ENCODE results near the gene PLCB1. TPM values are rescaled to one million over a fixed set of nuclear protein-coding genes. Genes with fewer than 3 reads are reported as not detected.
A peak's percentile ranks its signal among the peaks of the same experiment; 100 is the strongest.

The PLCB1 gene
- polyA plus RNA-seq, 1 experiment: 16.4 TPM

DNA sequence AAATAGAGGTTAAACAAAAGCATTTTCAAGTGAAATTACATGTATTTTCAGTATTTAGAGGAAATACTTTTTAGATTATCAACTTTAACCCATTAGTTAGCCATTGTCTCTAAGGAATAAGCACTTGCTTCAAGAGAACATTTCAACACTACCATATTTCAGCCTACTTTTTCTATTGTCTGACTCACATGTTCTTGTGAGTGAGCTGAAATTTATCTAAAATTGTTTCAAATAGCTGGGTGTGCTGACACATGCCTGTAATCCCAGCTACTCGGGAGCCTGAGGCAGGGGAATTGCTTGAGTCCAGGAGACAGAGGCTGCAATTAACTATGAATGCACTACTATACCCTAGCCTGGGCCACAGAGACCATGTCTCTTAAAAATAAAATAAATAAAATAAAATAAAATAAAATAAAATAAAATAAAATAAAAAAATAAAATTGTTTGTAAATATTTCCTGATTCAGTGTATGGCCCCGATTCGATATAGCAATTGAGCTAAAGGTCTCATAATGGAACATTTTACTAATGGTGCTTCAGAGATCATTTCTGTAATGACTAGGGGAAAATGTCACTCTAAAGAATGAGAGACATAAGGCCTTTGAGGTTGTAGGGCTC is 612.3 kb downstream of the PLCB1 start:
- Histone ChIP-seq H3K27me3 (ENCODE audit: control insufficient read depth, insufficient read depth, low read length) (no peaks in the 10 kb centered on the region), H3K4me3 (ENCODE audit: low read depth, low read length) (no peak overlapping the region), H3K9me3 (ENCODE audit: control insufficient read depth, insufficient read depth, low read length) (no peaks in the 10 kb centered on the region), H3K27ac (ENCODE audit: low read depth, low read length) (no peak overlapping the region)
- POLR2A ChIA-PET: no interaction called here
- DNase-seq (ENCODE audit: low read depth, low spot score): no peak
- CTCF ChIA-PET: interaction anchor here (0.9 to 1.3 kb wide), 2 partner anchors 22 to 109 kb away, joined by 3 read pairs; no protein-coding TSS in a partner anchor
- TF ChIP-seq, protein P1, sequence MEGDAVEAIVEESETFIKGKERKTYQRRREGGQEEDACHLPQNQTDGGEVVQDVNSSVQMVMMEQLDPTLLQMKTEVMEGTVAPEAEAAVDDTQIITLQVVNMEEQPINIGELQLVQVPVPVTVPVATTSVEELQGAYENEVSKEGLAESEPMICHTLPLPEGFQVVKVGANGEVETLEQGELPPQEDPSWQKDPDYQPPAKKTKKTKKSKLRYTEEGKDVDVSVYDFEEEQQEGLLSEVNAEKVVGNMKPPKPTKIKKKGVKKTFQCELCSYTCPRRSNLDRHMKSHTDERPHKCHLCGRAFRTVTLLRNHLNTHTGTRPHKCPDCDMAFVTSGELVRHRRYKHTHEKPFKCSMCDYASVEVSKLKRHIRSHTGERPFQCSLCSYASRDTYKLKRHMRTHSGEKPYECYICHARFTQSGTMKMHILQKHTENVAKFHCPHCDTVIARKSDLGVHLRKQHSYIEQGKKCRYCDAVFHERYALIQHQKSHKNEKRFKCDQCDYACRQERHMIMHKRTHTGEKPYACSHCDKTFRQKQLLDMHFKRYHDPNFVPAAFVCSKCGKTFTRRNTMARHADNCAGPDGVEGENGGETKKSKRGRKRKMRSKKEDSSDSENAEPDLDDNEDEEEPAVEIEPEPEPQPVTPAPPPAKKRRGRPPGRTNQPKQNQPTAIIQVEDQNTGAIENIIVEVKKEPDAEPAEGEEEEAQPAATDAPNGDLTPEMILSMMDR (IDR thresholded peaks at IDR 0.05; ENCODE audit: low read depth, low read length): no peak

DNA sequence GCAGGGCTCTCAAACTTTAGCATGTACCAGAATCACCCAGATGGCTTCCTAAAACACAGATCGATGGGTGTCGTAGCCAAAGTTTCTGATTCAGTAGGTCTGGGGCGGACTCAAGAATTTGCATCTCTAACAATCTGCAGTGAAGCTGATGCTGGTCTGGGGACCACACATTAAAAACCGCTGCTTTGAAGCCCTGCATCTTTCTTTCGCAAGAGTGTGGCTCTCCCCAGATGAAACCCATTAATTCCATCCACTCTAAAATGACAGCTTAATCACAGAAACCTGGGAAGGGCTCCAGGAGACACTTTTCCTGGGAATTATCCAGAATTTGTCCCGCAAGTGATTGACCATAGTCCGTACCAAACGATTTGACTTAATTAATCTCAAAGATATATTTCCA is 617.0 kb downstream of the PLCB1 start:
- TF ChIP-seq, protein P1 (IDR thresholded peaks at IDR 0.05; ENCODE audit: low read depth, low read length): no peak
- no peaks in the 10 kb centered on the region for H3K9me3 ChIP-seq (ENCODE audit: control insufficient read depth, insufficient read depth, low read length)
- CTCF ChIA-PET: interaction anchor here (0.6 to 3.0 kb wide), 13 partner anchors 9 to 847 kb away, joined by 3 to 34 read pairs (median 4); no protein-coding TSS in a partner anchor
- no peak overlapping the region for H3K27ac ChIP-seq (ENCODE audit: low read depth, low read length)
- H3K27me3 ChIP-seq (ENCODE audit: control insufficient read depth, insufficient read depth, low read length): no peaks in the 10 kb centered on the region
- POLR2A ChIA-PET: no interaction called here
- no peak overlapping the region for H3K4me3 ChIP-seq (ENCODE audit: low read depth, low read length)
- no peak for DNase-seq (ENCODE audit: low read depth, low spot score)

DNA sequence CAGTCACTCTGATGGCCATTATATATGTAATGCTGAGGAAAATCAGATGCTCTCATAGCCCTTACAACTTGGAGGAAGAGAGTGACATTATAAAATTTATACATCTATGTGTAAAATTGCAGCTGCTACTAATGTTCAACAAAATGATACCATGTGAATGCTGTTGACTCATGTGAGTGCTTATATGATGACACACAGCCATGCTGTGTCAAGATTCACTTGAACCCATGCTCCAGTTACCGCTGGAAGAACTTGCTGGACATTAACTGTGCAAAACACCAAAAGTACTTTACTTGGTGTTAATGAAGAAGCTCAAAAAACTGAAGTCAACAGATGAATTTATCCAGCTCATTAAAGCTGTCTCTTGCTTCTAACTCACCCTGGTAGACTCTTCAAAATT is 617.9 kb downstream of the PLCB1 start:
- DNase-seq (ENCODE audit: low read depth, low spot score): no peak
- no peak overlapping the region for H3K4me3 ChIP-seq (ENCODE audit: low read depth, low read length)
- no peaks in the 10 kb centered on the region for H3K27me3 ChIP-seq (ENCODE audit: control insufficient read depth, insufficient read depth, low read length)
- TF ChIP-seq, protein P1 (IDR thresholded peaks at IDR 0.05; ENCODE audit: low read depth, low read length): no peak
- no peak overlapping the region for H3K27ac ChIP-seq (ENCODE audit: low read depth, low read length)
- no peaks in the 10 kb centered on the region for H3K9me3 ChIP-seq (ENCODE audit: control insufficient read depth, insufficient read depth, low read length)
- CTCF ChIA-PET: interaction anchor here (0.6 to 3.0 kb wide), 21 partner anchors 8 to 862 kb away, joined by 3 to 34 read pairs (median 4); no protein-coding TSS in a partner anchor
- POLR2A ChIA-PET: no interaction called here

DNA sequence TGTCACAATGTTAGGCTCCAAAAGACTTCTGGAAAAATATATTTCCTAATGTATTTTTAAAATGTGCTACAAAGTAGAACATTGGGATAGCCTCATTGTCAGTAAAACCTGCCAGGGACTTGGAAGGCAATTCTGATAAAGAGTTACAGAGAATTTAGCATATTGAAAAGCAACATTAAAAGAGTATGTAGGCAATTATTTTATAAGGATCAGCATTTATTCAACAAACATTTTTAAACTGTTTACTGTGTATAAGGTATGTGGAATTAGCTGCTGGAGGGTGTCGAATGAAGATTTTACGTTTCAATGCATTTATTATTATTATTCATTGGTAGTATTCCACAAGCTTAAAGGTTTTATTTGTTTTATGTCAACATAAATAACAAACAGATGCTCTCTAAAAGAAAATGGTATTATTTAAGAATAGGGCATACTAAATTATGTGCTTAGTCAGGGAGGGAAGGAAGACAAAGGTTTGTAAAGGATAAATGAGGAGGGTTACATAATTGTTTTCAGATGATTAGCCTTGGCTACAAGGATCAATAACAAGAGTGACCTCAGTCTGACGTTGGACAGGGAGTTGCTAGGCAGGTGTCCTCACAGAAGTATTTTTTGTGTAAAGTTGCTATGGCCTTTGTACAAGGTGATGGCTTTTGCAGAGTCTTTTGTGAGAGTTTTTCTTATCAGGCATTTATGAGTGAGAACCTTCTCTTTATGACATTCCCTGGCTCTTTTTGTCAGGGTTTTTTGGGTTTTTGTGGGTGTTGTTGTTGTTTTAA is 623.5 kb downstream of the PLCB1 start:
- no peaks in the 10 kb centered on the region for H3K27me3 ChIP-seq (ENCODE audit: control insufficient read depth, insufficient read depth, low read length)
- DNase-seq (ENCODE audit: low read depth, low spot score): no peak
- no peak overlapping the region for H3K4me3 ChIP-seq (ENCODE audit: low read depth, low read length)
- POLR2A ChIA-PET: no interaction called here
- TF ChIP-seq, protein P1 (IDR thresholded peaks at IDR 0.05; ENCODE audit: low read depth, low read length): no peak
- H3K9me3 ChIP-seq (ENCODE audit: control insufficient read depth, insufficient read depth, low read length): no peaks in the 10 kb centered on the region
- H3K27ac ChIP-seq (ENCODE audit: low read depth, low read length): no peak overlapping the region
- CTCF ChIA-PET: interaction anchor here (1.7 to 2.7 kb wide), 3 partner anchors 33 to 638 kb away, joined by 6 to 22 read pairs (median 11); no protein-coding TSS in a partner anchor

DNA sequence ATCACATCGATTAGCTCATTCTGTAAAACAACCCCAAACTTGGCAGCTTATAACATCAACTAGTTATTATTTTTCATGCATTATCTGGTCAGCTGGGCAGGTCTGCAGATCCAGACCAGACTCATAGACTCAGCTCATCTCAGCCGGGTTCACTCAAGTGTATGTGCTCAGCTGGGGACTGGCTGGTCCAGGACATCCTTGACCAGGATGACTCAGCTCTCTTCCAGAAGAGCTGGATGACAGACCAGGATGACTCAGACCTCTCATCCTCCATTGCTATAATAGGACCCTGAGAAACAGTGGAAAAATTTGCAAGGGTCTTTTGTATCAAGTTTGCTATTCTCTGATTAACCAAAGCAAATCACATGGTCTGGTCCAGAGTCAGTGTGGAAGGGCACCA is 624.3 kb downstream of the PLCB1 start:
- TF ChIP-seq, protein P1 (IDR thresholded peaks at IDR 0.05; ENCODE audit: low read depth, low read length): no peak
- H3K27me3 ChIP-seq (ENCODE audit: control insufficient read depth, insufficient read depth, low read length): no peaks in the 10 kb centered on the region
- CTCF ChIA-PET: interaction anchor here (0.5 to 2.7 kb wide), 5 partner anchors 14 to 853 kb away, joined by 3 to 22 read pairs (median 9); no protein-coding TSS in a partner anchor
- no peak overlapping the region for H3K27ac ChIP-seq (ENCODE audit: low read depth, low read length)
- POLR2A ChIA-PET: no interaction called here
- DNase-seq (ENCODE audit: low read depth, low spot score): peak; percentile 57
- H3K9me3 ChIP-seq (ENCODE audit: control insufficient read depth, insufficient read depth, low read length): no peaks in the 10 kb centered on the region
- H3K4me3 ChIP-seq (ENCODE audit: low read depth, low read length): no peak overlapping the region

Measured in AG04450 (cell line).